Fibroblast of pulmonary artery (primary cell): ENCODE results near the gene CEP78.
A peak's percentile ranks its signal among the peaks of the same experiment; 100 is the strongest.

Source experiments
- DNase-seq: peaks from one replicate; pipeline ENCODE4 v3.0.0-alpha.2; 2010; ENCODE audit warnings: low read depth
- H3K4me3 ChIP-seq: replicated peaks from 2 replicates; pipeline ENCODE4 v1.5.1; 2011; ENCODE audit warnings: low read depth, mild to moderate bottlenecking, control low read depth, low read length, moderate library complexity
- TF ChIP-seq, protein P1 (sequence below): IDR thresholded peaks from 2 replicates; pipeline ENCODE4 v1.5.1; 2011; ENCODE audit warnings: mild to moderate bottlenecking, control low read depth, low read length, inconsistent platforms; ENCODE audit errors: missing control alignments

The CEP78 gene

GRCh38 chr9:78262655-78263054 is 26.8 kb downstream of the CEP78 start:
- DNase-seq: no peak
- TF ChIP-seq, protein P1, sequence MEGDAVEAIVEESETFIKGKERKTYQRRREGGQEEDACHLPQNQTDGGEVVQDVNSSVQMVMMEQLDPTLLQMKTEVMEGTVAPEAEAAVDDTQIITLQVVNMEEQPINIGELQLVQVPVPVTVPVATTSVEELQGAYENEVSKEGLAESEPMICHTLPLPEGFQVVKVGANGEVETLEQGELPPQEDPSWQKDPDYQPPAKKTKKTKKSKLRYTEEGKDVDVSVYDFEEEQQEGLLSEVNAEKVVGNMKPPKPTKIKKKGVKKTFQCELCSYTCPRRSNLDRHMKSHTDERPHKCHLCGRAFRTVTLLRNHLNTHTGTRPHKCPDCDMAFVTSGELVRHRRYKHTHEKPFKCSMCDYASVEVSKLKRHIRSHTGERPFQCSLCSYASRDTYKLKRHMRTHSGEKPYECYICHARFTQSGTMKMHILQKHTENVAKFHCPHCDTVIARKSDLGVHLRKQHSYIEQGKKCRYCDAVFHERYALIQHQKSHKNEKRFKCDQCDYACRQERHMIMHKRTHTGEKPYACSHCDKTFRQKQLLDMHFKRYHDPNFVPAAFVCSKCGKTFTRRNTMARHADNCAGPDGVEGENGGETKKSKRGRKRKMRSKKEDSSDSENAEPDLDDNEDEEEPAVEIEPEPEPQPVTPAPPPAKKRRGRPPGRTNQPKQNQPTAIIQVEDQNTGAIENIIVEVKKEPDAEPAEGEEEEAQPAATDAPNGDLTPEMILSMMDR: no peak
- H3K4me3 ChIP-seq: no peak overlapping the region

GRCh38 chr9:78267889-78268288 is 32.0 kb downstream of the CEP78 start:
- no peak overlapping the region for H3K4me3 ChIP-seq
- no peak for DNase-seq
- TF ChIP-seq, protein P1: no peak

DNA sequence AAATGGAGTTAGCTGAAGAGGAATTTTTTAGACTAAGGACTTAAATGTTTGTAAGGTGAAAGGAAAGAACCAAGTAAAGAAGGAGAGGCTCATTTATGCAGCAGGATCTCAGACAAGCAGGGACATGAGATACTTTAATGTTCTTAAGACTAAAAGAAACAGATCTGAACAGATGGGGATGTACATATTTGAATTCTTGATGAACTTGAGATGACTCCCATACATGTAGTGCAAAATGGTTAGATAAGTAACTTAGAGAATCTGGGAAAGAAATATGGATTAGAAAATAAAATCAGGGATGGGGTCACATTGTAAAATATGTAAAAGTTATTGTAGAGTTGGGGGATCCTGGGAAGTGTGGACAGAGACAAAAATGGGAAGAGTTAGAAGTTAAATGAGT is 33.9 kb downstream of the CEP78 start:
- DNase-seq: no peak
- H3K4me3 ChIP-seq: no peak overlapping the region
- TF ChIP-seq, protein P1: no peak

DNA sequence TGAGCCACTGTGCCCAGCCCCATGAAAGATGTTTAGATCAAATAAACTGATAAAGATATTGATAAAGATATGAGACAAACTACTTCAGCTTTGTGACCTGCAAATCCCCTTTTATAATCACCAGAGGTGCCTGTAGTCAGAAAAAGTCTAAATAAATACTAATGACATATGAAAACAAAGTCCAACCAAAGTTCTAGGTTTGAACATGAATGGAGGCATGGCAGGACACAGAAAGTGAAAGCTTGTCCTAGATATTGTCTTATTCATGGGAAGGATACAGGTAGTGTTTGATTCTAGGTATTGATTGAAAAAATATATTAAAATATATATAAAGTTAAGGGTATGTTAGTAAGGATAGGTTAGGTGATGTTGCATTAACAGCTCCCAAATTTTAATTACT is 36.4 kb downstream of the CEP78 start:
- no peak for DNase-seq
- H3K4me3 ChIP-seq: no peak overlapping the region
- TF ChIP-seq, protein P1: no peak

- TF ChIP-seq, protein P1: no peak
- no peak for DNase-seq
- no peak overlapping the region for H3K4me3 ChIP-seq
These were observed 37.9 kb downstream of the CEP78 start for GRCh38 chr9:78273761-78274160.

- TF ChIP-seq, protein P1: no peak
- peak; percentile 89 for DNase-seq
- H3K4me3 ChIP-seq: no peak overlapping the region
These were observed 42.4 kb downstream of the CEP78 start for GRCh38 chr9:78278177-78278777.

DNA sequence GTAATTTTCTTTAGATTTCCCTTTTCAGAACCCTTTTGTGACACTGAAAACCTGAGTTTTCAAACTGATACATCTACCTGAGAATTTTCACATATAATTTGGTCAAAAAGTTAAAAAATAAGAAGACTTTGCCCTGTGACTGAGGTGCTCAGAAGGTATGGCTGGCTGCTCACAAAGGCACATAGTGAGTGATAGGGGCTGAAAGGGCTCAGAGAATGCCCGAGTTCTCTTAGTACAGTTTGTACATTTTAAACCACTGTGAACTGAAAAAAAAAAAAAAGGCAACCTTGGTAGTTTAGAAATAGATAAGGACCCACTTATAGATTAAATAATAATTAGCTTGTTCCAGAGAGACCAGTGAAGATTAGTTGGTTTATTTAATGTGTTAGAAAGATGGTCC is 42.9 kb downstream of the CEP78 start:
- H3K4me3 ChIP-seq: no peak overlapping the region
- TF ChIP-seq, protein P1: no peak
- DNase-seq: no peak
